DOHH2 (cell line): ENCODE data around the gene TSPAN4.

Experiments used
- H3F3A ChIP-seq: fragments of 200-600 bp; sonication (generic), shearing (Covaris generic); 2 replicates; pipeline ENCODE4 v1.6.0; 2016; ENCODE audit warnings: antibody characterized with exemption, mild to moderate bottlenecking; ENCODE audit not compliant: control insufficient read depth, insufficient read depth
- H3K27ac ChIP-seq: fragments of 200-600 bp; sonication (generic); 2 replicates; pipeline ENCODE4 v1.5.1; 2014; ENCODE audit warnings: low read depth, mild to moderate bottlenecking, low read length, moderate library complexity
- H3K27me3 ChIP-seq: fragments of 200-600 bp; sonication (generic); 2 replicates; pipeline ENCODE4 v1.6.1; 2014; ENCODE audit warnings: mild to moderate bottlenecking, low read length, mixed read lengths; ENCODE audit not compliant: control insufficient read depth
- H3K36me3 ChIP-seq: fragments of 200-600 bp; sonication (generic); 2 replicates; pipeline ENCODE4 v1.6.1; 2014; ENCODE audit warnings: mild to moderate bottlenecking, low read length, moderate library complexity, mixed read lengths; ENCODE audit not compliant: control insufficient read depth
- H3K4me1 ChIP-seq: fragments of 200-600 bp; sonication (generic); 2 replicates; pipeline ENCODE4 v1.6.1; 2014; ENCODE audit warnings: mild to moderate bottlenecking, low read length, mixed read lengths; ENCODE audit not compliant: control insufficient read depth
- H3K4me2 ChIP-seq: fragments of 200-600 bp; sonication (generic); 2 replicates; pipeline ENCODE4 v1.6.0; 2014; ENCODE audit warnings: mild to moderate bottlenecking, low read length, moderate library complexity
- H3K4me3 ChIP-seq: fragments of 200-600 bp; sonication (generic); 2 replicates; pipeline ENCODE4 v1.5.1; 2014; ENCODE audit warnings: mild to moderate bottlenecking, low read length, mixed read lengths
- H3K79me2 ChIP-seq: fragments of 200-600 bp; sonication (generic); 2 replicates; pipeline ENCODE4 v1.6.1; 2014; ENCODE audit warnings: mild to moderate bottlenecking, low read length, mixed read lengths; ENCODE audit not compliant: control insufficient read depth
- H3K9me2 ChIP-seq: fragments of 200-600 bp; sonication (generic); replicated peaks from 2 replicates; pipeline ENCODE4 v1.6.1; 2014; ENCODE audit warnings: mild to moderate bottlenecking, low read length, mixed read lengths; ENCODE audit not compliant: control insufficient read depth
- H3K9me3 ChIP-seq: fragments of 200-600 bp; sonication (generic); 2 replicates; pipeline ENCODE4 v1.6.1; 2014; ENCODE audit warnings: antibody characterized with exemption, low read length, mixed read lengths; ENCODE audit not compliant: control insufficient read depth, insufficient read depth
- H4K20me1 ChIP-seq: fragments of 200-600 bp; sonication (generic); 2 replicates; pipeline ENCODE4 v1.6.0; 2014; ENCODE audit warnings: low read depth, mild to moderate bottlenecking, antibody characterized with exemption, low read length, moderate library complexity; ENCODE audit not compliant: control insufficient read depth, insufficient read depth
- CTCF ChIP-seq: fragments of 200-600 bp; sonication (generic); IDR thresholded peaks from one replicate; pipeline ENCODE4 v1.5.1; 2014; ENCODE audit warnings: antibody characterized with exemption, mild to moderate bottlenecking, low read depth, low read length; ENCODE audit not compliant: poor library complexity, severe bottlenecking
- EZH2phosphoT487 ChIP-seq: fragments of 200-600 bp; sonication (generic); IDR thresholded peaks from 2 replicates; pipeline ENCODE4 v1.6.1; 2017; ENCODE audit warnings: borderline replicate concordance, mild to moderate bottlenecking, antibody characterized with exemption, low read length, moderate library complexity, mixed read lengths

The TSPAN4 gene

GRCh38 chr11:852762-853161, 10.1 kb downstream of the TSPAN4 start:
- H3K4me2 ChIP-seq, result no peak overlapping the region
- H3K27ac ChIP-seq, result no peak overlapping the region
- H3F3A ChIP-seq, result no peaks in the 10 kb centered on the region
- H4K20me1 ChIP-seq, result peaks cover 4% of the 10 kb centered on the region; the same call in 1 of the 2 replicates
- peaks cover 14% of the 10 kb centered on the region for H3K27me3 ChIP-seq
- peaks cover 15% of the 10 kb centered on the region for H3K4me1 ChIP-seq
- no peaks in the 10 kb centered on the region for H3K36me3 ChIP-seq
- H3K9me3 ChIP-seq, result no peaks in the 10 kb centered on the region
- no peaks in the 10 kb centered on the region for H3K9me2 ChIP-seq
- no peak overlapping the region for H3K4me3 ChIP-seq
- TF ChIP-seq CTCF, result no peak
- no peak for TF ChIP-seq EZH2phosphoT487
- H3K79me2 ChIP-seq, result no peaks in the 10 kb centered on the region

- Histone ChIP-seq H3K4me1 (peaks cover 6% of the 10 kb centered on the region), H3K27ac (no peak overlapping the region), H3F3A (no peaks in the 10 kb centered on the region), H4K20me1 (peaks cover 4% of the 10 kb centered on the region; the same call in 1 of the 2 replicates), H3K36me3 (no peaks in the 10 kb centered on the region), H3K4me2 (no peak overlapping the region), H3K9me2 (no peaks in the 10 kb centered on the region), H3K4me3 (no peak overlapping the region), H3K79me2 (no peaks in the 10 kb centered on the region), H3K9me3 (no peaks in the 10 kb centered on the region), H3K27me3 (peaks cover 9% of the 10 kb centered on the region)
- TF ChIP-seq CTCF (no peak), EZH2phosphoT487 (no peak)
Observed at GRCh38 chr11:853682-854448, 11.2 kb downstream of the TSPAN4 start.

GRCh38 chr11:854601-855329, 12.1 kb downstream of the TSPAN4 start:
- Histone ChIP-seq H3K4me3 (no peak overlapping the region), H3K9me3 (no peaks in the 10 kb centered on the region), H3K9me2 (no peaks in the 10 kb centered on the region), H3K4me2 (no peak overlapping the region), H3K4me1 (no peaks in the 10 kb centered on the region), H3K79me2 (no peaks in the 10 kb centered on the region), H3K27ac (no peak overlapping the region), H4K20me1 (0 out of 2 replicates have a peak, but pooled peaks cover 4% of the 10 kb centered on the region), H3K36me3 (no peaks in the 10 kb centered on the region), H3K27me3 (peaks cover 3% of the 10 kb centered on the region), H3F3A (no peaks in the 10 kb centered on the region)
- no peak for TF ChIP-seq CTCF
- TF ChIP-seq EZH2phosphoT487, result no peak
